SK-N-SH (cell line): ENCODE measurements around the gene CAND1. TPM values are rescaled to one million over a fixed set of nuclear protein-coding genes. Genes with fewer than 3 reads are reported as not detected.

Source experiments
- CTCF ChIA-PET: fragments of 300-600, 350-600 bp; formaldehyde crosslinking; extraction: SDS; loops from one replicate; lab custom pipeline; 2021; lab: Yijun Ruan, JAX
- POLR2A ChIA-PET: fragments of 350-600 bp; sonication (Branson Sonifier 250); formaldehyde crosslinking; extraction: SDS; loops from one replicate; lab custom pipeline; 2020; ENCODE audit warnings: antibody characterized with exemption, inconsistent platforms; lab: Yijun Ruan, JAX
- DNase-seq: peaks from one replicate; pipeline ENCODE4 v3.0.0; 2012
- H2AFZ ChIP-seq: fragments of 200-600 bp; sonication (generic); 2 replicates; pipeline ENCODE4 v1.8.1; 2016; ENCODE audit warnings: antibody characterized with exemption, mild to moderate bottlenecking, low read depth
- H3F3A ChIP-seq: fragments of 200-600 bp; sonication (generic); replicated peaks from 2 replicates; pipeline ENCODE3; 2016; ENCODE audit warnings: antibody characterized with exemption, mild to moderate bottlenecking; ENCODE audit not compliant: insufficient read depth
- H3K27ac ChIP-seq, 2 experiments: fragments of 200-500 bp in 1 of 2; fragments of 200-600 bp in 1 of 2; sonication (Bioruptor generic) in 1 of 2; sonication (generic), shearing (Covaris generic) in 1 of 2; 2 replicates each; pipeline versions ENCODE4 v1.5.1 to v1.6.1; 2014 to 2016; ENCODE audit warnings: low read depth in 2 of 2, inconsistent platforms in 1 of 2, low read length in 1 of 2, mild to moderate bottlenecking in 1 of 2, mixed read lengths in 1 of 2
- H3K27me3 ChIP-seq: fragments of 200-600 bp; sonication (generic), shearing (Covaris generic); 2 replicates; pipeline ENCODE4 v1.6.1; 2016; ENCODE audit warnings: mixed run types; ENCODE audit not compliant: insufficient read depth
- H3K36me3 ChIP-seq, 2 experiments: fragments of 200-500 bp in 1 of 2; fragments of 200-600 bp in 1 of 2; sonication (Bioruptor generic) in 1 of 2; sonication (generic) in 1 of 2; replicated peaks in 1 of 2; 2 replicates each; pipeline versions ENCODE3 to v1.5.1; 2014 to 2016; ENCODE audit warnings: low read length in 1 of 2, mild to moderate bottlenecking in 1 of 2; ENCODE audit not compliant: insufficient read depth in 2 of 2, control insufficient read depth in 1 of 2
- H3K4me1 ChIP-seq, 2 experiments: fragments of 200-500 bp in 1 of 2; fragments of 200-600 bp in 1 of 2; sonication (Bioruptor generic) in 1 of 2; sonication (generic), shearing (Covaris generic) in 1 of 2; 2 replicates each; pipeline versions ENCODE4 v1.5.1 to v1.6.1; 2014 to 2016; ENCODE audit warnings: low read depth in 1 of 2, low read length in 1 of 2, mixed run types in 1 of 2; ENCODE audit not compliant: insufficient read depth in 2 of 2, control insufficient read depth in 1 of 2
- H3K4me2 ChIP-seq: fragments of 200-600 bp; sonication (generic), shearing (Covaris generic); 2 replicates; pipeline ENCODE4 v1.6.1; 2017; ENCODE audit warnings: mixed run types
- H3K4me3 ChIP-seq, 2 experiments: fragments of 200-500 bp in 1 of 2; fragments of 200-600 bp in 1 of 2; sonication (Bioruptor generic) in 1 of 2; sonication (generic), shearing (Covaris generic) in 1 of 2; 2 replicates each; pipeline versions ENCODE4 v1.5.1 to v1.8.1; 2014 to 2016; ENCODE audit warnings: low read depth in 2 of 2, inconsistent platforms in 1 of 2, low read length in 1 of 2, mild to moderate bottlenecking in 1 of 2, mixed read lengths in 1 of 2, moderate library complexity in 1 of 2
- H3K79me2 ChIP-seq: fragments of 200-600 bp; sonication (generic); 2 replicates; pipeline ENCODE4 v1.8.1; 2017; ENCODE audit warnings: mild to moderate bottlenecking; ENCODE audit not compliant: insufficient read depth
- H3K9ac ChIP-seq: fragments of 200-600 bp; sonication (generic); 2 replicates; pipeline ENCODE4 v1.6.1; 2017; ENCODE audit warnings: mixed run types
- H3K9me2 ChIP-seq: fragments of 200-600 bp; sonication (generic); 2 replicates; pipeline ENCODE4 v1.6.1; 2017; ENCODE audit warnings: mixed run types
- H3K9me3 ChIP-seq: fragments of 200-600 bp; sonication (generic); 2 replicates; pipeline ENCODE4 v1.6.1; 2017; ENCODE audit warnings: mixed run types, mild to moderate bottlenecking, moderate library complexity
- H4K20me1 ChIP-seq: fragments of 200-600 bp; sonication (generic); 2 replicates; pipeline ENCODE4 v1.6.1; 2017; ENCODE audit warnings: mild to moderate bottlenecking, mixed run types; ENCODE audit not compliant: insufficient read depth
- CHD2 ChIP-seq: fragments of 150-350 bp; IDR thresholded peaks from 2 replicates; pipeline ENCODE4 v1.6.1; 2018; ENCODE audit warnings: low read length; ENCODE audit not compliant: partially characterized antibody
- EZH2phosphoT487 ChIP-seq: fragments of 200-600 bp; sonication (generic); IDR thresholded peaks from 2 replicates; pipeline ENCODE4 v1.6.1; 2017; ENCODE audit warnings: low read depth, mixed run types, mild to moderate bottlenecking, antibody characterized with exemption, moderate library complexity, borderline replicate concordance
- FOXM1 ChIP-seq: IDR thresholded peaks from 2 replicates; pipeline ENCODE4 v1.4.0; 2012; ENCODE audit warnings: low read depth, mild to moderate bottlenecking
- GABPA ChIP-seq: IDR thresholded peaks from 2 replicates; pipeline ENCODE4 v1.4.0; 2012; ENCODE audit warnings: low read depth, mild to moderate bottlenecking
- JUND ChIP-seq: IDR thresholded peaks from 2 replicates; pipeline ENCODE4 v1.4.0; 2012
- MXI1 ChIP-seq: IDR thresholded peaks from 2 replicates; pipeline ENCODE4 v1.6.1; 2012; ENCODE audit warnings: mild to moderate bottlenecking, low read depth, low read length, improper control_type of control experiment
- POLR2AphosphoS5 ChIP-seq: IDR thresholded peaks from 2 replicates; pipeline ENCODE4 v1.6.1; 2012; ENCODE audit warnings: low read depth, low read length
- RCOR1 ChIP-seq: fragments of 150-350 bp; IDR thresholded peaks from 2 replicates; pipeline ENCODE4 v1.6.1; 2017; ENCODE audit warnings: antibody characterized with exemption, low read length
- RFX5 ChIP-seq: IDR thresholded peaks from 2 replicates; pipeline ENCODE4 v1.6.1; 2012; ENCODE audit warnings: mild to moderate bottlenecking, improper control_type of control experiment, low read length
- TAF1 ChIP-seq: IDR thresholded peaks from 2 replicates; pipeline ENCODE4 v1.6.1; 2012; ENCODE audit warnings: low read depth, mild to moderate bottlenecking, low read length, moderate library complexity, borderline replicate concordance
- TCF12 ChIP-seq: IDR thresholded peaks from 2 replicates; pipeline ENCODE4 v1.4.0; 2012
- WGBS: methylation state at CpG from one replicate; pipeline ENCODE4 v1.1.6; 2017; ENCODE audit warnings: low lambda C conversion rate; 5-methylcytosine and 5-hydroxymethylcytosine counted together
- polyA plus RNA-seq, 3 experiments: library from polyadenylated mRNA; depleted of rRNA; stranded (reverse); fragments of >200 nt; gene quantifications; 2 replicates each; pipeline ENCODE4 v1.2.3, GENCODE V29; 2012
- TF ChIP-seq, protein P1 (sequence below): fragments of 150-350 bp; IDR thresholded peaks from 2 replicates; pipeline ENCODE4 v1.6.1; 2016; ENCODE audit warnings: mild to moderate bottlenecking, low read depth, low read length
- TF ChIP-seq, protein P2 (sequence below): IDR thresholded peaks from 2 replicates; pipeline ENCODE4 v1.4.0; 2012; ENCODE audit warnings: low read depth, borderline replicate concordance
- TF ChIP-seq, protein P3 (sequence below): IDR thresholded peaks from 2 replicates; pipeline ENCODE4; 2012
- TF ChIP-seq, protein P4 (sequence below): fragments of 150-350 bp; IDR thresholded peaks from 2 replicates; pipeline ENCODE4 v1.6.1; 2017; ENCODE audit warnings: antibody characterized with exemption, low read length, low read depth, borderline replicate concordance

The CAND1 gene
- polyA plus RNA-seq, 1 of the 3 experiments (the other 2 are of a cell fraction): 17.4 TPM

DNA sequence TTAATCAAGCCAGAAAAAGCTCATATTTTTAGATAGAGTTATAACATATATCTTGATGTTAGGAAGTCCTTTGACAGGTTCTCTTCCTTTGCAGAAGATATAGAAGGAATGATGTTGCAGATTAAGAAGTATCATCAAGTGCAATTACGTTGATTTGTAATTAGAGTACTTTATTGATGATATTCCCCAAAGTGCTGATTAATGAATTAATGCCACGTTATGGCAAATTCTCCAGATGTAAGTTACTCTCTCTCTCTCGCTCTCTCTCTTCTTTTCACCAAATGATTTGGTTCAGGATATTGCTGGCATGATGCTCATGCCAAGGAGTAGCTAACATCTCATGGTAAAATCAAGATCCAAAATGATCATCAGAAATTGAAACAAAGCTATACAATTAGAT is 18.1 kb upstream of the CAND1 start:
- no peaks in the 10 kb centered on the region for H3K9me3 ChIP-seq
- no peaks in the 10 kb centered on the region for H3K27me3 ChIP-seq
- no peak for TF ChIP-seq JUND
- no peak for TF ChIP-seq POLR2AphosphoS5
- no peak for TF ChIP-seq TAF1
- TF ChIP-seq, protein P1, sequence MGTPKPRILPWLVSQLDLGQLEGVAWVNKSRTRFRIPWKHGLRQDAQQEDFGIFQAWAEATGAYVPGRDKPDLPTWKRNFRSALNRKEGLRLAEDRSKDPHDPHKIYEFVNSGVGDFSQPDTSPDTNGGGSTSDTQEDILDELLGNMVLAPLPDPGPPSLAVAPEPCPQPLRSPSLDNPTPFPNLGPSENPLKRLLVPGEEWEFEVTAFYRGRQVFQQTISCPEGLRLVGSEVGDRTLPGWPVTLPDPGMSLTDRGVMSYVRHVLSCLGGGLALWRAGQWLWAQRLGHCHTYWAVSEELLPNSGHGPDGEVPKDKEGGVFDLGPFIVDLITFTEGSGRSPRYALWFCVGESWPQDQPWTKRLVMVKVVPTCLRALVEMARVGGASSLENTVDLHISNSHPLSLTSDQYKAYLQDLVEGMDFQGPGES: no peak
- TF ChIP-seq EZH2phosphoT487: no peak
- TF ChIP-seq RFX5: no peak
- H3K4me3 ChIP-seq: no peak overlapping the region
- no peak for DNase-seq
- H4K20me1 ChIP-seq: no peaks in the 10 kb centered on the region
- 21% methylated on average over 3 of the region's 3 CpGs for WGBS
- H3K79me2 ChIP-seq: no peaks in the 10 kb centered on the region
- ChIA-PET CTCF (interaction anchor here (1.8 kb wide), 1 partner anchor 17 kb away, joined by 4 read pairs; no protein-coding TSS in a partner anchor), POLR2A (no interaction called here)
- H3K4me2 ChIP-seq: no peak overlapping the region
- no peaks in the 10 kb centered on the region for H3K4me1 ChIP-seq
- H2AFZ ChIP-seq: no peak overlapping the region
- no peak overlapping the region for H3K9ac ChIP-seq
- H3K9me2 ChIP-seq: no peaks in the 10 kb centered on the region
- no peaks in the 10 kb centered on the region for H3F3A ChIP-seq
- H3K27ac ChIP-seq: no peak overlapping the region
- no peaks in the 10 kb centered on the region for H3K36me3 ChIP-seq

DNA sequence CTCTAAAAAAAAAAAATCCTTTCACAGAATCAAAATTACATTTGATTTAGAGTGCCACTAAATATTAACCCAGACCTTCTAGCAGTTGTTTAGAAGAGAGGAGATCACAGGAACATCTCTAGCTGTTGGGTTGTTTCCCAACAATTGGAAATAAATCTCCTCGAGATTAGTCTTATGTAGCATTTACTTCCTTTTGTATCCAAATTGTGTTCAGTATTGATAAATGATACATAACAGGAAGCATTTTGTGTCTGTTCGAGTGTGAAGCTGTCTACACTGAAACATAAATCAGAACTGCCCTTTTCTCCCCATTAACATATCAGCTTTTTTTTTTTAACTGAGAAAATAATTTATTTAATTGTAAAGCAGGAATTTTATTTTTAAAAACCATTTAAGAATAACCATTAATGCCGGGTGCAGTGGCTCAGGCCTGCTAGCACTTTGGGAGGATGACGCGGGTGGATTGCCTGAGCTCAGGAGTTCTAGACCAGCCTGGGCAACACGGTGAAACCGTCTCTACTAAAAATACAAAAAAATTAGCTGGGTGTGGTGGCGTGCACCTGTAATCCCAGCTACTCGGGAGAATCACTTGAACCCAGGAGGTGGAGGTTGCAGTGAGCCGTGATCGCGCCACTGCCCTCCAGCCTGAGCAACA is 14.7 kb upstream of the CAND1 start:
- H3K4me3 ChIP-seq: no peak overlapping the region
- CTCF ChIA-PET: interaction anchor here (0.6 kb wide), 1 partner anchor 32 kb away, joined by 3 read pairs; no protein-coding TSS in a partner anchor
- TF ChIP-seq MXI1 (no peak), FOXM1 (no peak), TCF12 (no peak), JUND (no peak), CHD2 (no peak), RCOR1 (no peak), GABPA (no peak)
- TF ChIP-seq, protein P2, sequence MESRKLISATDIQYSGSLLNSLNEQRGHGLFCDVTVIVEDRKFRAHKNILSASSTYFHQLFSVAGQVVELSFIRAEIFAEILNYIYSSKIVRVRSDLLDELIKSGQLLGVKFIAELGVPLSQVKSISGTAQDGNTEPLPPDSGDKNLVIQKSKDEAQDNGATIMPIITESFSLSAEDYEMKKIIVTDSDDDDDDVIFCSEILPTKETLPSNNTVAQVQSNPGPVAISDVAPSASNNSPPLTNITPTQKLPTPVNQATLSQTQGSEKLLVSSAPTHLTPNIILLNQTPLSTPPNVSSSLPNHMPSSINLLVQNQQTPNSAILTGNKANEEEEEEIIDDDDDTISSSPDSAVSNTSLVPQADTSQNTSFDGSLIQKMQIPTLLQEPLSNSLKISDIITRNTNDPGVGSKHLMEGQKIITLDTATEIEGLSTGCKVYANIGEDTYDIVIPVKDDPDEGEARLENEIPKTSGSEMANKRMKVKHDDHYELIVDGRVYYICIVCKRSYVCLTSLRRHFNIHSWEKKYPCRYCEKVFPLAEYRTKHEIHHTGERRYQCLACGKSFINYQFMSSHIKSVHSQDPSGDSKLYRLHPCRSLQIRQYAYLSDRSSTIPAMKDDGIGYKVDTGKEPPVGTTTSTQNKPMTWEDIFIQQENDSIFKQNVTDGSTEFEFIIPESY: no peak
- TF ChIP-seq, protein P3, sequence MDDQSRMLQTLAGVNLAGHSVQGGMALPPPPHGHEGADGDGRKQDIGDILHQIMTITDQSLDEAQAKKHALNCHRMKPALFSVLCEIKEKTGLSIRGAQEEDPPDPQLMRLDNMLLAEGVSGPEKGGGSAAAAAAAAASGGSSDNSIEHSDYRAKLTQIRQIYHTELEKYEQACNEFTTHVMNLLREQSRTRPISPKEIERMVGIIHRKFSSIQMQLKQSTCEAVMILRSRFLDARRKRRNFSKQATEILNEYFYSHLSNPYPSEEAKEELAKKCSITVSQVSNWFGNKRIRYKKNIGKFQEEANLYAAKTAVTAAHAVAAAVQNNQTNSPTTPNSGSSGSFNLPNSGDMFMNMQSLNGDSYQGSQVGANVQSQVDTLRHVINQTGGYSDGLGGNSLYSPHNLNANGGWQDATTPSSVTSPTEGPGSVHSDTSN: no peak
- TF ChIP-seq, protein P1: no peak
- TF ChIP-seq, protein P4, sequence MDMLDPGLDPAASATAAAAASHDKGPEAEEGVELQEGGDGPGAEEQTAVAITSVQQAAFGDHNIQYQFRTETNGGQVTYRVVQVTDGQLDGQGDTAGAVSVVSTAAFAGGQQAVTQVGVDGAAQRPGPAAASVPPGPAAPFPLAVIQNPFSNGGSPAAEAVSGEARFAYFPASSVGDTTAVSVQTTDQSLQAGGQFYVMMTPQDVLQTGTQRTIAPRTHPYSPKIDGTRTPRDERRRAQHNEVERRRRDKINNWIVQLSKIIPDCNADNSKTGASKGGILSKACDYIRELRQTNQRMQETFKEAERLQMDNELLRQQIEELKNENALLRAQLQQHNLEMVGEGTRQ: no peak

More for the DNA sequence above, 14.7 kb upstream of the CAND1 start:
- no peaks in the 10 kb centered on the region for H3K79me2 ChIP-seq
- H3K9me3 ChIP-seq: no peaks in the 10 kb centered on the region
- no peaks in the 10 kb centered on the region for H3K9me2 ChIP-seq
- no peak overlapping the region for H3K9ac ChIP-seq
- 75% methylated on average over 12 of the region's 12 CpGs for WGBS
- no peaks in the 10 kb centered on the region for H3K27me3 ChIP-seq
- no peak overlapping the region for H2AFZ ChIP-seq
- DNase-seq: no peak
- H3K4me2 ChIP-seq: no peak overlapping the region
- POLR2A ChIA-PET: no interaction called here
- no peaks in the 10 kb centered on the region for H3K36me3 ChIP-seq
- H3K4me1 ChIP-seq: no peaks in the 10 kb centered on the region
- H3K27ac ChIP-seq: no peak overlapping the region
- no peaks in the 10 kb centered on the region for H3F3A ChIP-seq
- H4K20me1 ChIP-seq: no peaks in the 10 kb centered on the region
